A549 (cell line): ENCODE data around the gene SMG1. TPM values are rescaled to one million over a fixed set of nuclear protein-coding genes. Genes with fewer than 3 reads are reported as not detected.

Experiments used
- ATAC-seq, 2 experiments: fragments of 200-7000 bp in 1 of 2; fragments of >200 bp in 1 of 2; cut with Nextera tagmentation in 1 of 2; cut with Tn5 transposase in 1 of 2; 3 replicates each; pipeline versions ENCODE4 v1.8.0 to v1.9.1; 2018 to 2020; ENCODE audit warnings: mild to moderate bottlenecking in 1 of 2, moderate library complexity in 1 of 2
- CTCF ChIA-PET: fragments of 300-600 bp; sonication (Branson Sonifier 250); formaldehyde crosslinking; extraction: SDS; loops from one replicate; lab custom pipeline; 2021; ENCODE audit warnings: antibody characterized with exemption, inconsistent platforms; lab: Yijun Ruan, JAX
- POLR2A ChIA-PET: fragments of 350-600 bp; formaldehyde crosslinking; extraction: SDS; loops from one replicate; lab custom pipeline; 2021; ENCODE audit warnings: antibody characterized with exemption, inconsistent platforms; lab: Yijun Ruan, JAX
- DNase-seq, 2 experiments: peaks; one replicate each; pipeline versions ENCODE4 v3.0.0 to v3.0.0-alpha.2; 2011 to 2016; ENCODE audit warnings: low read depth in 1 of 2, low spot score in 1 of 2
- FAIRE-seq: peaks from 2 replicates; lab custom pipeline; 2011; peaks lifted over from hg19 to GRCh38; lab: Jason Lieb, UNC
- H3K27ac ChIP-seq, 2 experiments: fragments of >200 bp; sonication (Bioruptor Twin); formaldehyde crosslinking; 3 replicates each; pipeline ENCODE4 v1.5.1; 2016 to 2017
- H3K4me1 ChIP-seq: fragments of >200 bp; sonication (Bioruptor Twin); formaldehyde crosslinking; 3 replicates; pipeline ENCODE4 v1.6.1; 2016
- H3K4me2 ChIP-seq: fragments of >200 bp; sonication (Bioruptor Twin); formaldehyde crosslinking; 3 replicates; pipeline ENCODE4 v1.6.1; 2016
- H3K4me3 ChIP-seq: fragments of >200 bp; sonication (Bioruptor Twin); formaldehyde crosslinking; 3 replicates; pipeline ENCODE4 v1.5.1; 2016
- H3K9me3 ChIP-seq: fragments of >200 bp; sonication (Bioruptor Twin); formaldehyde crosslinking; 3 replicates; pipeline ENCODE4 v1.6.1; 2016
- ATOH8 ChIP-seq: fragments of 250-450 bp; sonication (Bioruptor Pico); IDR thresholded peaks from 2 replicates; pipeline ENCODE4 v1.5.0; 2020; ENCODE audit warnings: low read depth, mild to moderate bottlenecking, moderate library complexity
- CBX8 ChIP-seq: fragments of 200-600 bp; sonication (generic); IDR thresholded peaks from 2 replicates; pipeline ENCODE4 v1.6.1; 2016
- CEBPB ChIP-seq, 2 experiments: fragments of >200 bp in 1 of 2; sonication (Bioruptor Twin) in 1 of 2; formaldehyde crosslinking in 1 of 2; IDR thresholded peaks; 2 replicates each; pipeline ENCODE4 v1.6.1; 2012 to 2016
- CHD2 ChIP-seq: fragments of 150-350 bp; IDR thresholded peaks from 2 replicates; pipeline ENCODE4 v1.6.1; 2014; ENCODE audit warnings: low read length; ENCODE audit not compliant: partially characterized antibody
- CHD4 ChIP-seq: fragments of 200-600 bp; sonication (generic); IDR thresholded peaks from 2 replicates; pipeline ENCODE4 v1.6.1; 2016; ENCODE audit warnings: antibody characterized with exemption, mild to moderate bottlenecking, borderline replicate concordance
- E2F6 ChIP-seq: IDR thresholded peaks from 2 replicates; pipeline ENCODE4 v1.6.1; 2012; ENCODE audit warnings: low read depth, borderline replicate concordance
- EHF ChIP-seq: fragments of 250-450 bp; sonication (Bioruptor Pico); IDR thresholded peaks from 2 replicates; pipeline ENCODE4 v1.5.0; 2020; ENCODE audit warnings: mild to moderate bottlenecking
- EHMT2 ChIP-seq: fragments of 200-600 bp; sonication (generic); IDR thresholded peaks from 2 replicates; pipeline ENCODE4 v1.6.1; 2016; ENCODE audit warnings: antibody characterized with exemption, low read depth, mild to moderate bottlenecking, moderate library complexity
- ESRRA ChIP-seq: fragments of 150-350 bp; IDR thresholded peaks from 2 replicates; pipeline ENCODE4 v1.6.1; 2014; ENCODE audit warnings: mild to moderate bottlenecking, low read length, borderline replicate concordance
- HOXA7 ChIP-seq: fragments of 250-450 bp; sonication (Bioruptor Pico); IDR thresholded peaks from 2 replicates; pipeline ENCODE4 v1.5.0; 2020; ENCODE audit warnings: mild to moderate bottlenecking, moderate library complexity
- HOXB13 ChIP-seq: fragments of 250-450 bp; sonication (Bioruptor Pico); IDR thresholded peaks from 2 replicates; pipeline ENCODE4 v1.5.0; 2020; ENCODE audit warnings: low read depth, mild to moderate bottlenecking, moderate library complexity
- MAFK ChIP-seq: fragments of 450-650 bp; IDR thresholded peaks from 2 replicates; pipeline ENCODE4 v1.6.1; 2014; ENCODE audit not compliant: partially characterized antibody
- POLR2A ChIP-seq: IDR thresholded peaks from 2 replicates; pipeline ENCODE4 v1.6.1; 2012; ENCODE audit warnings: mild to moderate bottlenecking, low read length
- RNF2 ChIP-seq: fragments of 200-600 bp; sonication (generic); IDR thresholded peaks from 2 replicates; pipeline ENCODE4 v1.6.1; 2016; ENCODE audit warnings: low read depth, mild to moderate bottlenecking, antibody characterized with exemption, moderate library complexity, borderline replicate concordance
- SMC3 ChIP-seq: fragments of >200 bp; sonication (Bioruptor Twin); formaldehyde crosslinking; IDR thresholded peaks from 3 replicates; pipeline ENCODE4 v1.6.1; 2018; ENCODE audit warnings: inconsistent platforms
- TP53 ChIP-seq: fragments of 250-450 bp; sonication (Bioruptor Pico); IDR thresholded peaks from 2 replicates; pipeline ENCODE4 v1.5.0; 2021; ENCODE audit warnings: mild to moderate bottlenecking, moderate library complexity
- ZC3H11A ChIP-seq: fragments of 450-650 bp; IDR thresholded peaks from 2 replicates; pipeline ENCODE4 v1.6.1; 2014; ENCODE audit warnings: antibody characterized with exemption, mild to moderate bottlenecking
- ZFP36 ChIP-seq: fragments of 450-650 bp; IDR thresholded peaks from 2 replicates; pipeline ENCODE4 v1.6.1; 2014; ENCODE audit warnings: borderline replicate concordance; ENCODE audit not compliant: partially characterized antibody
- ZNF302 ChIP-seq: fragments of 250-450 bp; sonication (Bioruptor Pico); IDR thresholded peaks from 2 replicates; pipeline ENCODE4 v1.9.0; 2021; ENCODE audit warnings: inconsistent platforms, mild to moderate bottlenecking, moderate library complexity
- WGBS: methylation state at CpG from one replicate; pipeline ENCODE4 v1.1.6; 2017; ENCODE audit errors: missing lambda C conversion rate; 5-methylcytosine and 5-hydroxymethylcytosine counted together
- polyA plus RNA-seq, 4 experiments: library from polyadenylated mRNA; depleted of rRNA in 3 of 4; stranded (reverse); fragments of >200 nt; fragmentation: RNase III in 1 of 4; extraction: RNeasy Plus Mini Kit Qiagen cat#74134 plus additional on column Dnase treatment in 1 of 4; gene quantifications; 2 replicates in 3 of 4; 3 replicates in 1 of 4; pipeline ENCODE4 v1.2.3, GENCODE V29; 2011 to 2017
- TF ChIP-seq, protein P1 (sequence below): IDR thresholded peaks from 2 replicates; pipeline ENCODE4 v1.6.1; 2012

The SMG1 gene
- polyA plus RNA-seq, 2 of the 4 experiments (the other 2 are of a cell fraction), result 15.7 to 63.8 TPM

GRCh38 chr16:18852647-18853046, 73.6 kb downstream of the SMG1 start:
- no peaks in the 10 kb centered on the region for H3K9me3 ChIP-seq
- TF ChIP-seq EHMT2, result no peak
- no peak for TF ChIP-seq CBX8
- TF ChIP-seq POLR2A, result no peak
- no peak for TF ChIP-seq HOXB13
- no peak for TF ChIP-seq ESRRA
- no peak for TF ChIP-seq CEBPB (IDR thresholded peaks at IDR 0.05)
- TF ChIP-seq EHF (CRISPR knock-in tag), result no peak
- TF ChIP-seq, all 56 proteins: peak for 0
- Histone ChIP-seq H3K4me1 (no peaks in the 10 kb centered on the region), H3K4me3 (no peak overlapping the region), H3K27ac (no peak overlapping the region), H3K4me2 (no peak overlapping the region)
- POLR2A ChIA-PET, result no interaction called here
- FAIRE-seq, result no peak
- WGBS, result 92% methylated on average over 1 of the region's 1 CpG
- no peak for DNase-seq
- CTCF ChIA-PET, result no interaction called here
- ATAC-seq, result no peak

DNA sequence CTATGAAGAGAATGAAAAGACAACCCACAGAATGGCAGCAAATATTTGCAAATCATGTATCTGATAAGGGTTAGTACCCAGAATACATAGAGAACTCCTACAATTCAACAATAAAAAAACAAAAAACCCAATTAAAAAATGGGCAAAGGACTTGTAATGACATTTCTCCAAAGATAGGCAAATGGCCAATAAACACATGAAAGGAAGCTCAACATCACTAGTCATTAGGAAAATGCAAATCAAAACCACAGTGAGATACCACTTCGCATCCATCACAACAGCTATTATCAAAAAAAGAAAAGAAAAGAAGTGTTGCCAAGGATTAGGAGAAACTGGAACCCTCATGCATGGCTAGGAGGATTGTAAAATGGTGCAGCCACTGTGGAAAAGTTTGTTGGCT, 79.8 kb downstream of the SMG1 start:
- TF ChIP-seq RNF2 (no peak), ZC3H11A (no peak), ZNF302 (no peak), TP53 (no peak), SMC3 (no peak)

GRCh38 chr16:18842565-18842964, 83.6 kb downstream of the SMG1 start:
- Histone ChIP-seq H3K9me3 (no peaks in the 10 kb centered on the region), H3K4me3 (no peak overlapping the region), H3K4me2 (no peak overlapping the region), H3K4me1 (no peaks in the 10 kb centered on the region), H3K27ac (no peak overlapping the region)
- DNase-seq, result no peak
- WGBS, result 98% methylated on average over 6 of the region's 6 CpGs
- CTCF ChIA-PET, result interaction anchor here (1.6 kb wide), 1 partner anchor 40 kb away, joined by 4 read pairs; no protein-coding TSS in a partner anchor
- POLR2A ChIA-PET, result no interaction called here
- ATAC-seq, result no peak
- no peak for FAIRE-seq
- TF ChIP-seq POLR2A, result no peak
- TF ChIP-seq, protein P1, sequence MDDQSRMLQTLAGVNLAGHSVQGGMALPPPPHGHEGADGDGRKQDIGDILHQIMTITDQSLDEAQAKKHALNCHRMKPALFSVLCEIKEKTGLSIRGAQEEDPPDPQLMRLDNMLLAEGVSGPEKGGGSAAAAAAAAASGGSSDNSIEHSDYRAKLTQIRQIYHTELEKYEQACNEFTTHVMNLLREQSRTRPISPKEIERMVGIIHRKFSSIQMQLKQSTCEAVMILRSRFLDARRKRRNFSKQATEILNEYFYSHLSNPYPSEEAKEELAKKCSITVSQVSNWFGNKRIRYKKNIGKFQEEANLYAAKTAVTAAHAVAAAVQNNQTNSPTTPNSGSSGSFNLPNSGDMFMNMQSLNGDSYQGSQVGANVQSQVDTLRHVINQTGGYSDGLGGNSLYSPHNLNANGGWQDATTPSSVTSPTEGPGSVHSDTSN, result no peak
- no peak for TF ChIP-seq CHD2
- TF ChIP-seq ZFP36, result no peak

More for the DNA sequence above, 79.8 kb downstream of the SMG1 start:
- Histone ChIP-seq H3K27ac (no peak overlapping the region), H3K4me3 (no peak overlapping the region), H3K9me3 (no peaks in the 10 kb centered on the region), H3K4me2 (no peak overlapping the region), H3K4me1 (no peaks in the 10 kb centered on the region)
- ChIA-PET POLR2A (no interaction called here), CTCF (interaction anchor here (0.6 to 3.0 kb wide), 5 partner anchors 29 to 240 kb away, joined by 3 to 13 read pairs (median 4); partner anchors contain the start of gene ARL6IP1)
- DNase-seq (no peak), ATAC-seq (no peak), FAIRE-seq (no peak)
- 97% methylated on average over 1 of the region's 1 CpG for WGBS

DNA sequence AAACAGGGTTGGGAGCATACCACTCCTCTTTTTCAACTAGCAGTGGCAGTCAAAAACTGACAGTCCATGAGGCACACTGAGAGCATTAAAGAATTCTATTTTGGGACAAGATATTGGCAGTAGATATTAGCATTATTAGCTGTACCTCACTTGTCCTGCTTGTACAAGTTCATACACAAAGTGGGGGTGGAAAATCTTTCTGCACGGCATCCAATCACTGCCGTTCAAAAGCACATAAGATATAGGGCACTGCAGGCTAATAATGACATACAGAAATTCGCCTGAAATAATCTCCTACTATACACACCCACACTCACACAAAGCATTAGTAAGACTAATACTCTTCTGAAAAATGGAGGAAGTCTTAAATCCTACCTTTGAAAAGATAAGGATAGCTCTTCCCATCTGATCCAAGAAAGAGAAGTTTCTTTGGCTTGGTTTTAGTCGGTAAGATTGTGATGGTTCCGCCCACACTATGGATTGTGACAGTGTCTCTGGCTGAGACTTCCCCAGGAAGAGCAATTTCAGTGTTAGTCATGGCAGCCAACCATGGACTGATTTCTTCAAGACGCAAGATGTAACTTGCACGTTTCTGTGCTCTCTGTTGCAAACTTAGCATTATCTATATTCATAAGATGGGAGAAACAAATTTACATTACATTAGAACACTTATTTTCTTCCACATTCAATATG, 84.2 kb downstream of the SMG1 start:
- H3K9me3 ChIP-seq, result no peaks in the 10 kb centered on the region
- TF ChIP-seq EHMT2 (no peak), E2F6 (no peak), ATOH8 (no peak), CHD4 (no peak), MAFK (no peak), HOXA7 (CRISPR knock-in tag) (no peak)
- TF ChIP-seq, all 56 proteins: peak for 0
- DNase-seq (no peak), ATAC-seq (no peak), FAIRE-seq (no peak)
- ChIA-PET CTCF (interaction anchor here (1.6 kb wide), 1 partner anchor 40 kb away, joined by 4 read pairs; no protein-coding TSS in a partner anchor), POLR2A (no interaction called here)
- WGBS, result 90% methylated on average over 7 of the region's 7 CpGs
- H3K4me2 ChIP-seq, result no peak overlapping the region
- no peaks in the 10 kb centered on the region for H3K4me1 ChIP-seq
- H3K4me3 ChIP-seq, result no peak overlapping the region
- H3K27ac ChIP-seq, result no peak overlapping the region
